Neutrophil (primary cell): ENCODE results near the gene S100A1.

Experiments used
- H3K27ac ChIP-seq: fragments of 200-600 bp; sonication (generic); 2 replicates; pipeline ENCODE4 v1.5.1; 2016; ENCODE audit warnings: mild to moderate bottlenecking, moderate library complexity
- H3K27me3 ChIP-seq: fragments of 200-600 bp; sonication (generic); 2 replicates; pipeline ENCODE4 v1.6.0; 2016; ENCODE audit warnings: mild to moderate bottlenecking
- H3K36me3 ChIP-seq: fragments of 200-600 bp; sonication (generic); 2 replicates; pipeline ENCODE4 v1.5.1; 2017
- H3K4me1 ChIP-seq, 2 experiments: fragments of 200-600 bp in 1 of 2; sonication (generic) in 1 of 2; 1 replicate in 1 of 2; 2 replicates in 1 of 2; pipeline versions ENCODE4 v1.5.1 to v1.6.1; 2013 to 2016; ENCODE audit warnings: low read depth in 1 of 2, low read length in 1 of 2, mild to moderate bottlenecking in 1 of 2, moderate library complexity in 1 of 2; ENCODE audit not compliant: control insufficient read depth in 1 of 2, insufficient read depth in 1 of 2
- H3K4me3 ChIP-seq, 2 experiments: fragments of 200-600 bp in 1 of 2; sonication (generic) in 1 of 2; 1 replicate in 1 of 2; 2 replicates in 1 of 2; pipeline ENCODE4 v1.5.1; 2013 to 2016; ENCODE audit warnings: low read depth in 1 of 2, low read length in 1 of 2, mild to moderate bottlenecking in 1 of 2, moderate library complexity in 1 of 2
- H3K9me3 ChIP-seq: fragments of 200-600 bp; sonication (generic); 2 replicates; pipeline ENCODE4 v1.5.1; 2016
- TF ChIP-seq, protein P1 (sequence below): fragments of 200-600 bp; sonication (generic); IDR thresholded peaks from 2 replicates; pipeline ENCODE4 v1.5.1; 2016; ENCODE audit warnings: antibody characterized with exemption

S100A1 gene

GRCh38 chr1:153677718-153678518, 49.7 kb downstream of the S100A1 start:
- H3K27ac ChIP-seq, result no peak overlapping the region
- H3K27me3 ChIP-seq, result peaks cover 59% of the 10 kb centered on the region

DNA sequence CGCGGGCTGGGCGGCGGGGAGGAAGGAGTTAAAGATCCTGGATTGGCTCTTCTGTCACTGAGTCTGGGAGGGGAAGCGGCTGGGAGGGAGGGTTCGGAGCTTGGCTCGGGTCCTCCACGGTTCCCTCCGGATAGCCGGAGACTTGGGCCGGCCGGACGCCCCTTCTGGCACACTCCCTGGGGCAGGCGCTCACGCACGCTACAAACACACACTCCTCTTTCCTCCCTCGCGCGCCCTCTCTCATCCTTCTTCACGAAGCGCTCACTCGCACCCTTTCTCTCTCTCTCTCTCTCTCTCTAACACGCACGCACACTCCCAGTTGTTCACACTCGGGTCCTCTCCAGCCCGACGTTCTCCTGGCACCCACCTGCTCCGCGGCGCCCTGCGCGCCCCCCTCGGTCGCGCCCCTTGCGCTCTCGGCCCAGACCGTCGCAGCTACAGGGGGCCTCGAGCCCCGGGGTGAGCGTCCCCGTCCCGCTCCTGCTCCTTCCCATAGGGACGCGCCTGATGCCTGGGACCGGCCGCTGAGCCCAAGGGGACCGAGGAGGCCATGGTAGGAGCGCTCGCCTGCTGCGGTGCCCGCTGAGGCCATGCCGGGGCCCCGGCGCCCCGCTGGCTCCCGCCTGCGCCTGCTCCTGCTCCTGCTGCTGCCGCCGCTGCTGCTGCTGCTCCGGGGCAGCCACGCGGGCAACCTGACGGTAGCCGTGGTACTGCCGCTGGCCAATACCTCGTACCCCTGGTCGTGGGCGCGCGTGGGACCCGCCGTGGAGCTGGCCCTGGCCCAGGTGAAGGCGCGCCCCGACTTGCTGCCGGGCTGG, 50.5 kb downstream of the S100A1 start, which contains the start of gene NPR1:
NPR1 (plus strand) TSS at position 170 of the 818 bp plus-strand sequence; CDS start at position 591, 421 bp downstream.
- Histone ChIP-seq H3K27me3 (peaks cover 64% of the 10 kb centered on the region), H3K4me1 (peaks cover 24 to 26% of the 10 kb centered on the region in 2 experiments), H3K27ac (no peak within 1 kb of the TSS), H3K36me3 (no peaks in the 10 kb centered on the region), H3K9me3 (no peaks in the 10 kb centered on the region), H3K4me3 (peak within 1 kb of the TSS; percentile 42 to 54)
- TF ChIP-seq, protein P1, sequence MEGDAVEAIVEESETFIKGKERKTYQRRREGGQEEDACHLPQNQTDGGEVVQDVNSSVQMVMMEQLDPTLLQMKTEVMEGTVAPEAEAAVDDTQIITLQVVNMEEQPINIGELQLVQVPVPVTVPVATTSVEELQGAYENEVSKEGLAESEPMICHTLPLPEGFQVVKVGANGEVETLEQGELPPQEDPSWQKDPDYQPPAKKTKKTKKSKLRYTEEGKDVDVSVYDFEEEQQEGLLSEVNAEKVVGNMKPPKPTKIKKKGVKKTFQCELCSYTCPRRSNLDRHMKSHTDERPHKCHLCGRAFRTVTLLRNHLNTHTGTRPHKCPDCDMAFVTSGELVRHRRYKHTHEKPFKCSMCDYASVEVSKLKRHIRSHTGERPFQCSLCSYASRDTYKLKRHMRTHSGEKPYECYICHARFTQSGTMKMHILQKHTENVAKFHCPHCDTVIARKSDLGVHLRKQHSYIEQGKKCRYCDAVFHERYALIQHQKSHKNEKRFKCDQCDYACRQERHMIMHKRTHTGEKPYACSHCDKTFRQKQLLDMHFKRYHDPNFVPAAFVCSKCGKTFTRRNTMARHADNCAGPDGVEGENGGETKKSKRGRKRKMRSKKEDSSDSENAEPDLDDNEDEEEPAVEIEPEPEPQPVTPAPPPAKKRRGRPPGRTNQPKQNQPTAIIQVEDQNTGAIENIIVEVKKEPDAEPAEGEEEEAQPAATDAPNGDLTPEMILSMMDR, result no peak

More at GRCh38 chr1:153677718-153678518, 49.7 kb downstream of the S100A1 start:
- TF ChIP-seq, protein P1, result peak; percentile 67
- H3K36me3 ChIP-seq, result no peaks in the 10 kb centered on the region
- peak overlapping the region; percentile 42 to 54 for H3K4me3 ChIP-seq
- peaks cover 24 to 26% of the 10 kb centered on the region in 2 experiments for H3K4me1 ChIP-seq
- no peaks in the 10 kb centered on the region for H3K9me3 ChIP-seq

DNA sequence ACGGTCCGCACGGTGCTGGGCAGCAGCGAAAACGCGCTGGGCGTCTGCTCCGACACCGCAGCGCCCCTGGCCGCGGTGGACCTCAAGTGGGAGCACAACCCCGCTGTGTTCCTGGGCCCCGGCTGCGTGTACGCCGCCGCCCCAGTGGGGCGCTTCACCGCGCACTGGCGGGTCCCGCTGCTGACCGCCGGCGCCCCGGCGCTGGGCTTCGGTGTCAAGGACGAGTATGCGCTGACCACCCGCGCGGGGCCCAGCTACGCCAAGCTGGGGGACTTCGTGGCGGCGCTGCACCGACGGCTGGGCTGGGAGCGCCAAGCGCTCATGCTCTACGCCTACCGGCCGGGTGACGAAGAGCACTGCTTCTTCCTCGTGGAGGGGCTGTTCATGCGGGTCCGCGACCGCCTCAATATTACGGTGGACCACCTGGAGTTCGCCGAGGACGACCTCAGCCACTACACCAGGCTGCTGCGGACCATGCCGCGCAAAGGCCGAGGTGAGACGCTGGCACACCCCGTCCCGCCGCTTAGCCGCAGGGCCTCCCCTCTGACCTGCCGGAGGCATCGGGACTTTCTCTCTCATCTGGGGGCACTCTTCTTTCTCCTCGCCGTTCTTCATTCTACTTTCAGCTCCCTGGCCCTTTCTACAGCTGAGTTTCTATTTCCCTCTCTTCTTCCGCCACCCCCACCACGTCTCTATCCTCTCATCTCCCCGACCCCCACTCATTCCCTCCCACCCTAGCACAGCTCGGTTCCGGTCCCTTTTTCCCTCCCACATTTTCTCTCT, 51.3 kb downstream of the S100A1 start:
- peaks cover 24 to 26% of the 10 kb centered on the region in 2 experiments for H3K4me1 ChIP-seq
- H3K4me3 ChIP-seq, result peak overlapping the region; percentile 42 to 54
- TF ChIP-seq, protein P1, result no peak
- no peaks in the 10 kb centered on the region for H3K9me3 ChIP-seq
- H3K36me3 ChIP-seq, result no peaks in the 10 kb centered on the region
- no peak overlapping the region for H3K27ac ChIP-seq
- peaks cover 69% of the 10 kb centered on the region for H3K27me3 ChIP-seq

DNA sequence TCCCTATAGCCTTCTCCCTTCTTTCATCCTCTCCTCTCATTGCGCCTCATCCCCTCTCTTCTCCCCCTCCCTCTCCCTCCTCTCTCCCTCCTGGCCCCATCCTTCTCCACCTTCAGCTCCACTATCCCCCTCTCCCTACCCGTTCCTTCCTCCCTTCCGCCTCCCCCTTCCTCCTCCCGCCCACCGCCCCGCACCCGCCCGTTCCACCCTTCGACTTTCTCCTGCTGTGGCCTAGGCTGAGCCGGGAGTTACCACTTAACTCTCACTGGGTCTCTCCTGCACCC, 51.8 kb downstream of the S100A1 start:
- TF ChIP-seq, protein P1, result no peak
- no peak overlapping the region for H3K4me3 ChIP-seq
- H3K9me3 ChIP-seq, result no peaks in the 10 kb centered on the region
- H3K36me3 ChIP-seq, result no peaks in the 10 kb centered on the region
- no peak overlapping the region for H3K27ac ChIP-seq
- H3K4me1 ChIP-seq, result peaks cover 24 to 26% of the 10 kb centered on the region in 2 experiments
- H3K27me3 ChIP-seq, result peaks cover 72% of the 10 kb centered on the region
